OCI-LY7 (cell line): Measurements from ENCODE around the gene UNKL. TPM values are rescaled to one million over a fixed set of nuclear protein-coding genes. Genes with fewer than 3 reads are reported as not detected.

ENCODE experiments used
- BruUV-seq: library from RNA; stranded (reverse); fragments of 400-500 nt; replicated peaks from 2 replicates; lab custom pipeline; 2021; lab: Mats Ljungman, UMichigan
- CTCF ChIA-PET: fragments of 300-600 bp; sonication (Branson Sonifier 250); formaldehyde crosslinking; loops from one replicate; lab custom pipeline; 2022; ENCODE audit warnings: antibody characterized with exemption; ENCODE audit not compliant: unreplicated experiment; lab: Charles Lee
- POLR2A ChIA-PET: fragments of 300-600 bp; sonication (Branson Sonifier 250); formaldehyde crosslinking; loops from one replicate; lab custom pipeline; 2022; ENCODE audit warnings: antibody characterized with exemption; lab: Charles Lee
- DNase-seq: peaks from one replicate; pipeline ENCODE4 v3.0.0-alpha.2; 2015; ENCODE audit warnings: low spot score
- H2AFZ ChIP-seq: fragments of 200-600 bp; sonication (generic), shearing (Covaris generic); 2 replicates; pipeline ENCODE4 v1.6.1; 2014; ENCODE audit warnings: mild to moderate bottlenecking, antibody characterized with exemption, low read length, moderate library complexity
- H3K27ac ChIP-seq: fragments of 200-600 bp; sonication (generic); 2 replicates; pipeline ENCODE4 v1.5.1; 2014; ENCODE audit warnings: mixed run types, low read depth, mild to moderate bottlenecking, moderate library complexity, low read length, inconsistent platforms; ENCODE audit not compliant: poor library complexity, severe bottlenecking
- H3K36me3 ChIP-seq: fragments of 200-600 bp; sonication (generic); 2 replicates; pipeline ENCODE4 v1.6.1; 2014; ENCODE audit warnings: mild to moderate bottlenecking, antibody characterized with exemption, low read length, moderate library complexity, mixed read lengths; ENCODE audit not compliant: insufficient read depth
- H3K4me1 ChIP-seq: fragments of 200-600 bp; sonication (generic); 2 replicates; pipeline ENCODE4 v1.5.1; 2014; ENCODE audit warnings: mild to moderate bottlenecking, low read length; ENCODE audit not compliant: insufficient read depth, poor library complexity, severe bottlenecking
- H3K4me2 ChIP-seq: fragments of 200-600 bp; sonication (generic); 2 replicates; pipeline ENCODE4 v1.6.1; 2014; ENCODE audit warnings: mild to moderate bottlenecking, low read length
- H3K4me3 ChIP-seq: fragments of 200-600 bp; sonication (generic); 2 replicates; pipeline ENCODE4 v1.5.1; 2014; ENCODE audit warnings: mild to moderate bottlenecking, low read depth, low read length; ENCODE audit not compliant: poor library complexity, severe bottlenecking
- H3K79me2 ChIP-seq: fragments of 200-600 bp; sonication (generic); 2 replicates; pipeline ENCODE4 v1.6.1; 2016; ENCODE audit warnings: low read depth, mild to moderate bottlenecking, low read length, moderate library complexity, mixed read lengths; ENCODE audit not compliant: insufficient read depth
- H3K9me2 ChIP-seq: fragments of 200-600 bp; sonication (generic); 2 replicates; pipeline ENCODE4 v1.6.1; 2016; ENCODE audit warnings: mild to moderate bottlenecking, low read length, mixed read lengths; ENCODE audit not compliant: insufficient read depth
- H3K9me3 ChIP-seq: fragments of 200-600 bp; sonication (generic); 2 replicates; pipeline ENCODE4 v1.6.1; 2014; ENCODE audit warnings: mild to moderate bottlenecking, mixed run types, low read length, mixed read lengths
- H4K20me1 ChIP-seq: fragments of 200-600 bp; sonication (generic); 2 replicates; pipeline ENCODE4 v1.6.1; 2014; ENCODE audit warnings: mild to moderate bottlenecking, antibody characterized with exemption, low read length, moderate library complexity, mixed read lengths; ENCODE audit not compliant: insufficient read depth
- CTCF ChIP-seq: fragments of 200-600 bp; sonication (generic); conservative IDR thresholded peaks from 2 replicates; pipeline ENCODE4 v1.5.1; 2014; ENCODE audit warnings: mild to moderate bottlenecking, antibody characterized with exemption, low read length, moderate library complexity, mixed read lengths
- EZH2phosphoT487 ChIP-seq: fragments of 200-600 bp; sonication (generic); IDR thresholded peaks from 2 replicates; pipeline ENCODE4 v1.6.1; 2018; ENCODE audit warnings: low read depth, borderline replicate concordance, mild to moderate bottlenecking, mixed run types, antibody characterized with exemption, low read length, moderate library complexity, mixed read lengths
- intact Hi-C: fragments of 100-400 bp; cut with micrococcal nuclease; formaldehyde crosslinking; loops from one replicate; pipeline ENCODE4 v1.10.0; 2022; ENCODE audit not compliant: unreplicated experiment
- total RNA-seq, 2 experiments: library from RNA; depleted of rRNA in 1 of 2; stranded (reverse); fragments of >200 nt in 1 of 2; shearing (Covaris generic) in 1 of 2; gene quantifications; 2 replicates each; pipeline ENCODE4 v1.2.3, GENCODE V29; 2014 to 2022

Gene UNKL
- total RNA-seq, 2 experiments from 2014 or later: 31.0 to 33.7 TPM

- no peak overlapping the region for H3K4me2 ChIP-seq
- BruUV-seq: no TSS peak
- H2AFZ ChIP-seq: no peak overlapping the region
- peaks cover 31% of the 10 kb centered on the region for H3K36me3 ChIP-seq
- intact Hi-C loops: no loop called here
- POLR2A ChIA-PET: interaction anchor here (0.6 kb wide), 1 partner anchor 396 kb away, joined by 5 read pairs; no protein-coding TSS in a partner anchor
- no peak overlapping the region for H3K27ac ChIP-seq
- H3K4me3 ChIP-seq: no peak overlapping the region
- no peak for DNase-seq
- no peak for TF ChIP-seq EZH2phosphoT487
- TF ChIP-seq CTCF: no peak
- H4K20me1 ChIP-seq: no peaks in the 10 kb centered on the region
- no peaks in the 10 kb centered on the region for H3K9me2 ChIP-seq
- H3K79me2 ChIP-seq: no peaks in the 10 kb centered on the region; the same call in 1 of the 2 replicates
- CTCF ChIA-PET: no interaction called here
- no peaks in the 10 kb centered on the region for H3K4me1 ChIP-seq
- H3K9me3 ChIP-seq: no peaks in the 10 kb centered on the region
Measured at GRCh38 chr16:1357906-1358566, 56.5 kb downstream of the UNKL start.

GRCh38 chr16:1356061-1356900 lies 58.2 kb downstream of the UNKL start:
- H3K36me3 ChIP-seq: peaks cover 15% of the 10 kb centered on the region; the same call in 1 of the 2 replicates
- no peak overlapping the region for H2AFZ ChIP-seq
- no peak overlapping the region for H3K4me2 ChIP-seq
- no peak overlapping the region for H3K27ac ChIP-seq
- CTCF ChIA-PET: no interaction called here
- no peaks in the 10 kb centered on the region for H4K20me1 ChIP-seq
- POLR2A ChIA-PET: no interaction called here
- H3K79me2 ChIP-seq: peaks cover 10% of the 10 kb centered on the region
- intact Hi-C loops: no loop called here
- no peak overlapping the region for H3K4me3 ChIP-seq
- no peak for DNase-seq
- peaks cover 5% of the 10 kb centered on the region for H3K4me1 ChIP-seq
- no TSS peak for BruUV-seq
- no peaks in the 10 kb centered on the region for H3K9me3 ChIP-seq
- H3K9me2 ChIP-seq: no peaks in the 10 kb centered on the region
- no peak for TF ChIP-seq EZH2phosphoT487

- no peak for TF ChIP-seq EZH2phosphoT487
- TF ChIP-seq CTCF: no peak
- BruUV-seq: no TSS peak
- POLR2A ChIA-PET: no interaction called here
- CTCF ChIA-PET: no interaction called here
- DNase-seq: no peak
- no peaks in the 10 kb centered on the region for H3K9me2 ChIP-seq
- no peaks in the 10 kb centered on the region for H4K20me1 ChIP-seq
- peaks cover 15% of the 10 kb centered on the region for H3K79me2 ChIP-seq
- no peak overlapping the region for H2AFZ ChIP-seq
- no peak overlapping the region for H3K4me2 ChIP-seq
- H3K27ac ChIP-seq: no peak overlapping the region
- peaks cover 12% of the 10 kb centered on the region for H3K4me1 ChIP-seq
- no peak overlapping the region for H3K4me3 ChIP-seq
- no peaks in the 10 kb centered on the region for H3K9me3 ChIP-seq
- peaks cover 8% of the 10 kb centered on the region; the same call in 1 of the 2 replicates for H3K36me3 ChIP-seq
- intact Hi-C loops: no loop called here
Measured at GRCh38 chr16:1355591-1355990, 58.9 kb downstream of the UNKL start.
